GF-D8 (cell line): ENCODE results near the gene FOXI1.

Experiments
- DNase-seq: peaks from one replicate; lab custom pipeline; 2025; lab: John Stamatoyannopoulos, UW

The FOXI1 gene

DNA sequence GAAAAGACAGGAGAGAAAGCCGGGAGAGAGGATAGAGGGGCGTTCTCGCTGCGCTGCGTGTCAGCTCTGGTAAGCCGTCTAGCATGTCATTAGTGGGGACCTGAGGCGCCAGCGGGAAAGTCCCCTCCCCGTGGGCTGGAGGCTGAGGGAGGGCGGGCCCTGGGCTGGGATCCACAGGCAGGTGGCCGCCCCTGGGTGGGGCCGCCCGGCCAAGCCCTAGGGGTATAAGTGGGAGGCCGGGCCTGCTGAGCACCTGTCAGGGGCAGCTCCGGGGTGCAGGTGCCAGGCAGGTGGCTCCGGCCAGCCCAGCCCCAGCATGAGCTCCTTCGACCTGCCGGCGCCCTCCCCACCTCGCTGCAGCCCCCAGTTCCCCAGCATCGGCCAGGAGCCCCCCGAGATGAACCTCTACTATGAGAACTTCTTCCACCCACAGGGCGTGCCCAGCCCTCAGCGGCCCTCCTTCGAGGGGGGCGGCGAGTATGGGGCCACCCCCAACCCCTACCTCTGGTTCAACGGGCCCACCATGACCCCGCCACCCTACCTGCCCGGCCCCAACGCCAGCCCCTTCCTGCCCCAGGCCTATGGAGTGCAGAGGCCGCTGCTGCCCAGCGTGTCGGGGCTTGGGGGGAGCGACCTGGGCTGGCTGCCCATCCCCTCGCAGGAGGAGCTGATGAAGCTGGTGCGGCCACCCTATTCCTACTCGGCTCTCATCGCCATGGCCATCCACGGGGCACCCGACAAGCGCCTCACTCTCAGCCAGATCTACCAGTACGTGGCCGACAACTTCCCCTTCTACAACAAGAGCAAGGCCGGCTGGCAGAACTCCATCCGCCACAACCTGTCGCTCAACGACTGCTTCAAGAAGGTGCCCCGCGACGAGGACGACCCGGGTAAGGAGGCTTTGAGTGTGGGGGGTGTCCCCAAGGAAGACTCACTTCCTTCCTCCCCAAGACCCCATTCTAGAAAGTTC is at the start of gene FOXI1:
FOXI1 (plus strand) TSS at position 256 of the 970 bp plus-strand sequence; CDS start at position 317, 61 bp downstream.
- no peak for DNase-seq

DNA sequence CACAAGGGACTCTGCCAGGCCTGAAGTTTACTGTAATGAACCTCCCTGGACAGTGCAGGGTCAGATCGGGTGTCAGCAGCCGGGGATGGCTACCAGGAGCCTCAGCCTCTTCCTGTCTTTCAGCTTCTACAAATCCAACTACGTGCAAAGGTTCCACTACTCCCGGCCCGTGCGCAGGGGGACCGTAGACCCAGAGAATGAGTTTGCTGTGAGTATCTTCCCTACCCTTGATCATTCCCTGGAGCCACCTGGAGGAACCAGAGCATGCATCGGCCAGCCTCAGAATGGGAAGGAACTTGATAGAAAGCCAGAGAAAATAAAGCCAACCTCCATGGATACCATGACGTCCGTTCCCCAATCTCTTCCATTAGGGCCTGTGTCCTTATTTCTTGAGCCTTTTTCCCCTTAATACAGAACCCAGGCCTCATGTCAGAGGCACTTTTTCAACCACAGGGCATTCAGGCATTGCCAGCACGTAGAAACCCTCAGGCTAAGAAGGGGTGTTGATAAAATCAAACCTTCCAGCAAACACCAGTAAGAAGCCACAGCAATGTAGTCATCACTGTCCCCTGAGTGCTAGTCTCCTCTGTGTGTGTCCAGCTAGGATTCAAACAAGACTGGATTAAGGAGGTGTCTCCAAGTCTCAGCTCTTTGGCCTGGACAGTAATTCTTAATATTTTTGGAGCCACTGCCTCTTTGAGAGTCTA is 49.0 kb upstream of the FOXI1 start:
- DNase-seq, result no peak

DNA sequence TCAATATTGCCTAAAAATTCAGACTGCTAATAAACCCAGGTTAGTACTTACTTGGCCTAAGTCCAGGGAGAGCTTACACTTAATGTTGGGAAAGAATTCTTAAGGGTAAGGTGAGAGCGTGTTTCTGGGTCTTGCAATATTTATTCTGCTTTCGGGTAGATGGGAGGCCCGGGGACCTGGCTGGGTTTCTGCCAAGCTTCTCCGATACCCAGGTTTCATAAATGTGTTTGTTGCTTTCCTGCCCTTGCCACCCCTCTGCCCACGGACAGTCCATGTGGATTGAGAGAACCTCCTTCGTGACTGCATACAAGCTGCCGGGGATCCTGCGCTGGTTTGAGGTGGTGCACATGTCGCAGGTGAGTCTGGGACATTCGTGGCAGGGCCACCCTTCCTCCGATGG is 48.4 kb upstream of the FOXI1 start:
- no peak for DNase-seq

DNA sequence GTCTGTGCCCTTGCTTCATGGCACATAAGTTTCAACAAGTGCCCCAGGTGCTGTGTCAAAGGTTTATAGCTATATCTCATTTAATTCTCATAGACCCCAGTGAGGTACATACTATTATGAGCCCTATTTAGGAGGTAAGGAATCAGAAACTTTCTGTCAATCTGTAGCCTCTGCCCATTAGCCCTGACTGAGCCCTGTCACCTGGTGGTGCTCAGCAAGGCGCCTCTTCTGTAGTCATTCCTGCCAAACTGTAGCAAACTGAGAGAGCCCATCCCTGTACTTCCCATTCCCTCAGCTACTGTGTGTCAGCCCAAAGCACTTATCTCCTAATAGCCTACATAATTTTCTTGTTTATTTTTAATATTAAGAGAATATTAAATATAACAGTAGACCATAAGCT is 46.5 kb upstream of the FOXI1 start:
- DNase-seq, result no peak

DNA sequence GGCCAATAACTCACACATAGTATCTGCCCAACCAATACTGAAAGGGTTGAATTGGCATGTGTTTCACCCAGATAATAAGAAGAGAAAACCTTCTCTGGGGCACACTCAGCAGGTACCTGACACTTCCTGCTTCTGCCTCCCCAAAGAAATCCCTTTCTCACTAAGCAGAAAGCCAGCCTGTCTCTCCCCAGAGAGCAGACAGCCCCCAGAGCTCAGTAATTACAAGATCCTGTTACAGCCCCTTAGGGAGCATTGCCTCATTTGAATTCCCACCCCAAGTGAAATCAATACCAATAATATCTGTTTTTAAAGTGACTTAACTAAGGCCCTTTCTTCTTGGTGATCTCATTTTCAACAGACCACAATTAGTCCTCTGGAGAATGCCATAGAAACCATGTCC is 38.5 kb upstream of the FOXI1 start:
- no peak for DNase-seq

DNA sequence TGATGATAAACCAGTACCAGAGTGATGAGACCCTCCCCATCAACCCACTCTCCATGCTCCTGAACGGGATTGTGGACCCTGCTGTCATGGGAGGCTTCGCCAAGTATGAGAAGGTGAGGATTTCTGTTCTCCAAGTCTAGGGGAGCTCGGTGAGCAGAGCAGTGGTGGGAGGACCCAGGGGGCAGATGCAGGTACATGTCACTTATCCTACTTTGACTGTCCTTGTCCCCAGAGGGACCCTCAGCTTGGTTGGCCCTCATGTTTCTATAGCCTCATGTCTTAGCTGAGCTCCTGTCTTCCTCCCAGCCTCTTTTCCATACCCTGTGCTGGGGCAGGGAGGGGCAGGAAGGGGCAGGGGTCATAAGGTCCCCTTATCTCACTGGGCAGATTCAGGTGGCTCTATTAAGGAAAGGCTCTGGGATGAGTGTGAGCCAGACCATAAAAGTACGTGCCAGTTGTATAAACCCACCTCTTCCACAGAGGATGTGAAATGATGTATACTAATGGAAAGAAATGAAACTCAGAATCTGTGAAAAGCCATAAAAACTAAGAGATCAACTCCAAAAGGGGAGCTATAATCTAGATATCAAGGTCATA is 38.0 kb upstream of the FOXI1 start:
- no peak for DNase-seq

DNA sequence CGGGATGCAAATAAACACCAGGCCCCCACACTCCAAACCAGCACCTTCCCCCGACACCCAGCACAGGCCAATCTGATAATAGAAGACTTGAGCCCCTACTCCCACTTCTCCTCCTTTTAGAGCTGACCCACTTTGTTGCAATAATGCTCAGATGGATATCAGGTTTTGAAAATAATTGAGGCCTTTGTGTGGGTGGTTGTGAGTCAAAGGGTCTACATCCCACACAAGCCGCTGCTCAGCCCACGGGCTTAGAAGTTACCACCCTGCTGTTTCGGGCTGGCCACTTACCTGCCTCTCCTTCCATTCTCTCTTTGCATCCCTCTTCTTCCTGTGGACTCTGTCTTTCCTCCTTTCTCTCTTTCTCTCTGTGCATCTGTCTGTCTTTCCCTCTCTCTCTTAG is 36.2 kb upstream of the FOXI1 start:
- DNase-seq, result no peak

DNA sequence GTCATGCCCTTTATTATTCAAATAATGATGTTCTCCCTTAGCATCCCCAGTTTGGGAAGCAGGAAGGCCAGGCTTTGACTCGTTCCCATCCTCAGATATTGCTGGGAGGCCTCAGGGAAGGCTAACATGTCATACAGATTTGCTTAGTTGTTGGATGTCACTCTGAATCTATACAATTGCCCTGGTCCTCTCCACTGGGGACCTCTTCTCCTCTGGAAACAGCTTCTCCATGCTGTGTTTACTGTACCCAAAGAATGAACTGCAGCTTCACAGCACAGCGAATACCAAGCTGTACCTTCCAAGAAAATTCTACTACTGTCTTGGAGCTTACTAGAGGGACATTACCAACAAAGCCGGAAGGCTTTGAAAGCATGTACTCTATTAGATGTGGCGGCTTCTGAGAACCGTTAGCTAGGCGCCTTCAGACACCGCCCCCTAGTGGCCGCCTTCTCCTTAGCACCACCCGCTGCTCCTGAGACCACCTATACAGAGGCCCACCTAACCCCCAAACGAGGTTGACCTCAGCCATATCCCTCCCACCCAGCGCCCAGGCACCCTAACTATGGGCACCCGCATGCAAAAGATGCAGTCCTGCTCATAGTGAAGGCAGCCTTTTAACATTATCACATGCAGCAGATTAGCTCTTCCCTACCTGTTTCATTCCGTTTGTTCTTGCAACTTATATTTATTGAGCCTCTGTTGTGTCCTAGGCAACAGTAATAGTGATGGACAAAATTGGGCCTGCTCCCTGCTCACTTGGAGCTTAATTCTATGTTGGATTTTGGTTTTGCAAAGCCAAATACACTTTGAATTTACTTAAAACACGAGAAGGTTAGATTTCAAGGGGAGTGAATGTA is 34.9 kb upstream of the FOXI1 start:
- no peak for DNase-seq

DNA sequence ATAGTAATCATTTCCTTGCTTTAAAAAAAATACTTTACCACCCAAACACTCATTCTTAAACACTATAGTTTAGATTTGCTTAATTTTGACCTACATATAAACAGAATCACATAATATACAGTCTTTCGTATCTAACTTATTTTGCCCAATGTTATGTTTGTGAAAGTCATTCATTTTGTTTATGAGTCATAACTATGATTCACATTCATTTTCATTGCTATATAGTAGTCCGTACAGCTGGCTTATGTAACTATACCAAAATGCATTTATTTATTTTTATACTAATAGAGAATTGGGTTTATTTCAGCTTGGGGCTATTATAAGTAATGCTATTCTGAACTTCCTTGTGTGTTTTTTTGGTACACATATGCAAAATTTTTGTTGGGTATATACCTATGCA is 33.9 kb upstream of the FOXI1 start:
- no peak for DNase-seq

DNA sequence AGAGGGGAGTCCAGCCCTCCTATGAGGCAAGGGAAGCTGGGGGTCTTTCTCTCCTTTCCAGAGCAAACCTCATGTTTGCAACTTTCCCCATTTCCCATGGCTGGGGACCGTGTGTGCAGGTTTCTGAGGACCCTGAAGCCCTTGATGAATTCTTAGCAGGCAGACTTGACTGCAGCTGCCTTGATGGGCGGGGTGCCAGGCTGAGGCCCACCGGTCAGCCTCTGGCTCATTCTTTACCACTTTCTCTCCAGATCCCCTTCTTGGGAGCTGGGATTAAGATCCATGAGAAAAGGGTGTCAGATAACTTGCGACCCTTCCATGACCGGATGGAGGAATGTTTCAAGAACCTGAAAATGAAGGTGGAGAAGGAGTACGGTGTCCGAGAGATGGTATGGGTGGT is 30.0 kb upstream of the FOXI1 start:
- DNase-seq, result no peak

DNA sequence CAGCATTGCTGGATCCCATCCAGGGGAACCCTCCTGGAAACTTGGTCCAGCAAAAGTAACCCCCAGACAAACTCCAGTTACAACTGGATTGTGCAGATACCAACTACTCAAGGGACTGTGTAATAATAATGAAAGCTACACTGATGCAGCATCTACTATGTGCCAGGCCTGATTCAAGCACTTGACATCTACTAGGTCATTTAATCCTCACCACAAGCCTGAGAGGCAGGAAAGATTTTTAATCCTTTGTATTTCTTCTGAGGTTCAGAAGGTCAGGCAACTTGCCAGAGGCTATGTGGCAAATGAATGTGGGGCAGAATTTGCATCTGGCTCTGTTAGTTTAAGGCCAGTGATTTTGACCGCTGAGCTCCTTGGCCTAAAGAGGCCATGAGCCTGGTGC is 29.5 kb upstream of the FOXI1 start:
- no peak for DNase-seq

DNA sequence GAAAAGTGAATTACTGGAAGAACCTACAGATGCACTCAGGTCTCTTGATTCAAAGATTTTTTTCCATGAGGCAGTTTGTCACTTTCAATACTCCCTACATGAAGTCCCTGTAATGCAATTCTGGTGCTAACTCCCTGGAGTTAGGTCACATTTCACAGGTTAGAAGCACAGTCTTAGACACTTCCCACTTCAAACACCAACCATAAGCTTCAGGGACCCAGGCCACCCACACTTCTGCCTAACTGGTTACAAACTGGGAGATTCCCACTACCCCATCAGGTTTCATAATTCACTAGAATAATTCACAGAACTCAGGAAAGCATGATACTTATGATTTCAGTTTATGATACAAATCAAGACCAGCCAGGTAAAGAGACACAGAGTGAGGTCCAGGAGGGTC is 29.0 kb upstream of the FOXI1 start:
- DNase-seq, result no peak

DNA sequence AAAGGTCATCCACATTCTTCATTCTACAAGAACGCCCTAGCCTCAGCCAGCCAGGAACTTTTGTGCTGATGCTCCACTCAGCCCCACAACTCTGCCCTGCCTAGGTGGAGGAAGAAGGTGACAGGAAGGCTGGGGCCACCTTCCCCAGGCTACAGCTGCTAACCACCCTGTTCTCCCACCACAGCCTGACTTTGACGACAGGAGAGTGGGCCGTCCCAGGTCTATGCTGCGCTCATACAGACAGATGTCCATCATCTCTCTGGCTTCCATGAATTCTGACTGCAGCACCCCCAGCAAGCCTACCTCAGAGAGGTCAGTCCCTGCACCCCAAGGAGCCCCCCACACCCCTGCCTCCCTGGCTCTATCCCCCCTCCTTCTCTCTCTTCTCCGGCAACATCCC is 28.2 kb upstream of the FOXI1 start:
- no peak for DNase-seq

DNA sequence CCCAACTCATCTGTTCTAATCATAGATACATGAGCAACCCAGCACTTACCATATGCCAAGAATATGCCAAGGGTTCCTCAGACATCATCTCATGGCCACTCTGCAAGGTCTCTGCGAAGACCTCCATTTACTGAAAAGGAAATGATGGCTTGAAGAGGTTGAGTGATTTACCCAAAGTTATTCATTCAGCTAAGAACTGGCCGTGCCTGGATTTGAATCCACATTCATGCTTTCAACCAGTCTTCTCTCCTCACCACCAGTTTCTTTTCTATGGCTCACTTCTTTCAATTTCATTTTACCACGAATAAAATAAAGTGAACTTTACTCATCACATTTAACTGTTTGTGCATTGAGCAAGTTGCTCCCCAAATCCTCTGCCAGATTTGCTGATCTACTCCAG is 27.2 kb upstream of the FOXI1 start:
- DNase-seq, result no peak

DNA sequence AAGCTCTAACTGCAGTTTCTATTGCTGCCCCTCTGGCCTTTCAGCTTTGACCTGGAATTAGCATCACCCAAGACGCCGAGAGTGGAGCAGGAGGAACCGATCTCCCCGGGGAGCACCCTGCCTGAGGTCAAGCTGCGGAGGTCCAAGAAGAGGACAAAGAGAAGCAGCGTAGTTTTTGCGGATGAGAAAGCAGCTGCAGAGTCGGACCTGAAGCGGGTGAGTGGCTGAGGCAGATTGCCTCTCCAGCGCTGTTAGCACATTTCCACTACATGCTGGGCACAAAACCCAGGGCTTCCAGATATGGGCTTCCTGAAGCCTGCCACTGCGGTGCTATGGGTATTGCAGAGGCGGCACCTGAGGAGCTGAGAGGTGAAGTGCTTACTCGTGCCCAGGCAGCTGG is 26.8 kb upstream of the FOXI1 start:
- no peak for DNase-seq

DNA sequence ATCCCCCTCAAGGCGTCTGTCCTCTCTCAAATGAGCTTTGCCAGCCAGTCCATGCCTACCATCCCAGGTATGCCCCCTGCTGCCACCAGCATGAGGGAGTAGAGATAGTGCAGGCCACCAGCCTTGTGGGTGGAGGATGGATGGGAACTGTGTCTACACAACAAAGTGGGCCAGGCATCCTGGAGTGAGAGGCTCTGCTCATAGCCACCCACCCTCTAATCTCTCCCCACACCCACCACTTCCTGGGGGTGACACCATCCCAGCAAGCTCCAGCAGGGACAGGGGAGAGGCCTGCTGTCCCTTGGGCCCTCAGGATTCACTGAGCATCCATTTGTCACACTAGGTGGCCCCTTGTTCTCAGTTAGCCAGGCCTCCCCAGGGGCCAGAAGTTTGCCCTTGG is 25.5 kb upstream of the FOXI1 start:
- DNase-seq, result no peak

DNA sequence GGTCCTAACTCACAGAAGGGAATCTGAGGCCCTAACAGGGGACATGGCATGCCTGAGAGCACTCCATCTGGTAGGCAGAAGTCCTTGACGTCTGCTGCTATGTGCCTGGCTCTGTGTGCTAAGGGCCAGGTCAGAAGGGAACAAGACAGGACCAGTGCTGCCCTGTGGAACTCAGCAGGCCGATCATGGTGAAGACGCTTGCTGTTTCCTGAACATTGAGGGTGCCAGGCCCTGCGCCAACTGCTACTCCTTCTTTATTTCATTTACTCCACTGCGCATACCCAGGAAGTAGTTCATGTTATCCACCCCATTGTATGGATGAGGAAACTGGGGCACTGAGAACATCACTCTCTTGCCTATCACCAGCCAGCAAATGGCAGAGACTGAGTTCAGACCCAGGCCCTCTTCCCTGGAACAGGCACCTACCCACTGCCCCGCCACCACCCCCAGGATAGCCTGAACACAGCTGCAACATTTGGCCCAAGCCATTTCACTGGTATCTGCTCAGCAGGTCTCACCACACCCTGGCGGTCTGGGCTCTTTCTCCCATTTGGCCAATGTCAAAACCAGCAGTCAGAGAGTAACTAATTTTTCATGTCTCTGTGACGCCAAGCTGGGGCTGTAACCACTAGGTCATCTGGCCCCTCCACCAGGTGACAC is 24.8 kb upstream of the FOXI1 start:
- no peak for DNase-seq

DNA sequence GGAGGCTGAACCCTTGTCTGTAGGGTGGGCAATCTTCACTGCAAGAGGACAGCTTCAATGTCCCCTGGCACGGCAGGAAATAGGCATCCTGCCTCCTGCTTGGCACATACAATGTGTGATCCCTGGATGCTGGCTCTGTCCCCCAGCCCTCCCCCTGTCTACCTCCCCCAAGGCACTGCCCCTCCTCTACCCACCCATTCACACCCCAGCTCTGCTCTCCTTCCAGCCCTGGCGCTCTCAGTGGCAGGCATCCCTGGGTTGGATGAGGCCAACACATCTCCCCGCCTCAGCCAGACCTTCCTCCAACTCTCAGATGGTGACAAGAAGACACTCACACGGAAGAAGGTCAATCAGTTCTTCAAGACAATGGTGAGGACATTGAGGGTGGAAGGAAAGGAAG is 24.1 kb upstream of the FOXI1 start:
- DNase-seq, result no peak

DNA sequence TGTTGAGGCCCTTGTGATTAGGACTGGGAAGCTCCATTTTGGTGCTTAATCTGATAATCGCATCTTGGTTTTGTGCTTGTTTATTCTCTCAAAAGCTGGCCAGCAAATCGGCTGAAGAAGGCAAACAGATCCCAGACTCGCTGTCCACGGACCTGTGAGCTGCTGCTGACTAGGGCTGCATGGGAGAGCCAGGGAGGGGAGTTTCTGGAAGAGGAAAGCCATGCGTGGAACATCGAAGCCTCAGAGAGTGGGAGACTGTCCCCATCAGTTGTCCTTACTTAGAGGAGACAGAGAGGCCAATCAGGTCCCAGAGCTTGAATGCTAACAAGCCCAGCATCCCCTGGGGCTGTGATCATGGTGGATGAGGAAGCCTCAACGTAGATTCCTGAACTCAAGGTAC is 23.0 kb upstream of the FOXI1 start:
- no peak for DNase-seq

DNA sequence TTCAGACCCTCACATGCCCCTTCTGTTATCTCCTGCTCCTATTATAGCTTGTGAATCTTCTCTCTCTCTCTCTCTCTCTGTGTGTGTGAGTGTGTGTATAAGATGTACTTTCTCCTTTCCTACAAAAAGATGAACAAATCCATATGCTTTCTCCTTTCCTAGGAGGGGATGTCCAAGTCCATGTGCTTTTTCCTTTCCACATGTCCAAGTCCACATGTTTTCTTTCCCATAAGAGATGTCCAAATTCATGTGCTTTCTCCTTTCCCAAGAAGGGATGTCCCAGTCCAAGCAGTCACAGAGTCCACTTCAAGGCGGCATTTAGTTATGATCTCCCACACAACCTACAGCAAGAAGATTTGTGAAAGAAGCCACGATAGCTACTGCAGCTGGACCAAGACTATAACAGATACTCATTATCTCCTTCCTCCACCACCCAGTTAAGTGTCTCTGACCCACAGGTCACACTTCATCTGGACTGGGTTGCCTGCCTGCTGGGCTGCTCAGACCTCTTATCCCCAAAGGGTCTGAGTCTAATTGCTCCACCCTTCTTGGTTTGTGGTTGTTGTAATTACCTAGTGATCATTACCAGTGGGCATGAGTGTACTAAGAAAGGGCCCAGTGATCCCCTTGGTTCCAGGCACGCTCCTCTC is 18.4 kb upstream of the FOXI1 start:
- DNase-seq, result no peak
